PC-9 (cell line): ENCODE data around the gene FCRL6. TPM values are rescaled to one million over a fixed set of nuclear protein-coding genes. Genes with fewer than 3 reads are reported as not detected.
A peak's percentile ranks its signal among the peaks of the same experiment; 100 is the strongest.

Experiments
- BruUV-seq: library from RNA; stranded (reverse); fragments of 400-500 nt; replicated peaks from 2 replicates; lab custom pipeline; 2021; lab: Mats Ljungman, UMichigan
- CTCF ChIA-PET: fragments of 300-600 bp; sonication (Branson Sonifier 250); formaldehyde crosslinking; loops from one replicate; lab custom pipeline; 2022; ENCODE audit warnings: antibody characterized with exemption; lab: Charles Lee
- POLR2A ChIA-PET: fragments of 300-600 bp; sonication (Branson Sonifier 250); formaldehyde crosslinking; loops from one replicate; lab custom pipeline; 2022; ENCODE audit warnings: antibody characterized with exemption; ENCODE audit not compliant: unreplicated experiment; lab: Charles Lee
- DNase-seq, 2 experiments: peaks; one replicate each; pipeline versions ENCODE4 v3.0.0 to v3.0.0-alpha.2; 2015 to 2022; ENCODE audit warnings: mixed read lengths in 1 of 2
- H2AFZ ChIP-seq: fragments of 200-600 bp; sonication (generic); 2 replicates; pipeline ENCODE4 v1.8.1; 2017; ENCODE audit warnings: antibody characterized with exemption
- H3F3A ChIP-seq: fragments of 200-600 bp; sonication (generic); 2 replicates; pipeline ENCODE4 v1.8.1; 2017; ENCODE audit warnings: antibody characterized with exemption, mild to moderate bottlenecking, low read depth; ENCODE audit not compliant: insufficient read depth
- H3K27ac ChIP-seq: fragments of 200-600 bp; sonication (generic); 2 replicates; pipeline ENCODE4 v1.6.1; 2016; ENCODE audit warnings: mixed run types
- H3K27me3 ChIP-seq: fragments of 200-600 bp; sonication (generic); 2 replicates; pipeline ENCODE4 v1.6.1; 2016; ENCODE audit warnings: low read depth, mixed run types; ENCODE audit not compliant: insufficient read depth
- H3K36me3 ChIP-seq: fragments of 200-600 bp; sonication (generic); 2 replicates; pipeline ENCODE4 v1.6.1; 2016; ENCODE audit warnings: low read depth, mixed run types
- H3K4me1 ChIP-seq: fragments of 200-600 bp; sonication (generic); replicated peaks from 2 replicates; pipeline ENCODE4 v1.6.1; 2016; ENCODE audit warnings: mixed run types; ENCODE audit not compliant: insufficient read depth
- H3K4me2 ChIP-seq: fragments of 200-600 bp; sonication (generic); 2 replicates; pipeline ENCODE4 v1.6.1; 2017; ENCODE audit warnings: mixed run types
- H3K4me3 ChIP-seq: fragments of 200-600 bp; sonication (generic); 2 replicates; pipeline ENCODE4 v1.6.1; 2016; ENCODE audit warnings: mixed run types
- H3K79me2 ChIP-seq: fragments of 200-600 bp; sonication (generic); 2 replicates; pipeline ENCODE4 v1.6.1; 2017; ENCODE audit warnings: low read depth, mixed run types
- H3K9me2 ChIP-seq: fragments of 200-600 bp; sonication (generic); 2 replicates; pipeline ENCODE4 v1.8.1; 2017; ENCODE audit warnings: mild to moderate bottlenecking; ENCODE audit not compliant: insufficient read depth
- H3K9me3 ChIP-seq: fragments of 200-600 bp; sonication (generic); 2 replicates; pipeline ENCODE4 v1.8.1; 2016; ENCODE audit warnings: low read depth; ENCODE audit not compliant: insufficient read depth
- H4K20me1 ChIP-seq: fragments of 200-600 bp; sonication (generic); 2 replicates; pipeline ENCODE4 v1.8.1; 2017; ENCODE audit not compliant: insufficient read depth
- CTCF ChIP-seq: fragments of 200-600 bp; sonication (generic); conservative IDR thresholded peaks from 2 replicates; pipeline ENCODE4 v1.6.1; 2017; ENCODE audit warnings: mixed run types, antibody characterized with exemption, mild to moderate bottlenecking, moderate library complexity
- EZH2 ChIP-seq: fragments of 200-600 bp; sonication (generic); IDR thresholded peaks from 2 replicates; pipeline ENCODE4 v1.8.0; 2017; ENCODE audit warnings: antibody characterized with exemption, low read depth
- intact Hi-C: fragments of 100-400 bp; cut with micrococcal nuclease; formaldehyde crosslinking; loops from one replicate; pipeline ENCODE4 v1.10.0; 2022; ENCODE audit not compliant: unreplicated experiment
- total RNA-seq: library from RNA; stranded (reverse); gene quantifications from 2 replicates; pipeline ENCODE4 v1.2.3, GENCODE V29; 2021

FCRL6 gene
- total RNA-seq, 1 experiment from 2014 or later, result not detected

DNA sequence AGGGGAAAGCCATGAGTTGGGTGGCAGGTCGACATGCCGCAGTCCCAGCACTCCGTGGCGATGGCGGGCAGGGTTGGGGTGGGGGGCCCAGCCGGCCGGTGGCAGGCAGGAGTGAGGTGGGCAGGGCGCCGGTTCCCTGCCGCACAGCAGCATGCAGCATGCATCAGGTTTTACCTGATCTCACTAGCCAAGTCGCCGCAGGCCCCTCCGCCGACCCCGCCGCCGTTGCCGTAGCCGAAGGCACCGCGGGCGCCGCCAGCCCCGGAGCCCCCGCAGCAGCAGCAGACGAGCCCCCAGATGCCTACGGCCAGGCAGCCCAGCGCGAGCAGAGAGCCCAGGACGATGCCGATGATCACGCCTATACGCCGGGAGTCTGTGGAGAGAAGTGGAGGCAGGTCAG lies 53.5 kb downstream of the FCRL6 start:
- Histone ChIP-seq H3K36me3 (no peaks in the 10 kb centered on the region), H3K4me1 (peaks cover 10% of the 10 kb centered on the region), H4K20me1 (no peaks in the 10 kb centered on the region), H3K9me3 (no peaks in the 10 kb centered on the region), H3K4me3 (no peak overlapping the region; the same call in 1 of the 2 replicates), H3F3A (peaks cover 23% of the 10 kb centered on the region), H2AFZ (no peak overlapping the region), H3K27ac (no peak overlapping the region), H3K4me2 (peak overlapping the region; percentile 75), H3K9me2 (no peaks in the 10 kb centered on the region), H3K27me3 (no peaks in the 10 kb centered on the region), H3K79me2 (no peaks in the 10 kb centered on the region)
- DNase-seq, result no peak
- TF ChIP-seq CTCF, result no peak
- TF ChIP-seq EZH2, result no peak
- intact Hi-C loops, result loop anchor here (2.0 kb wide), 2 partner anchors 25 to 75 kb away; partner anchors contain the start of gene DUSP23
- CTCF ChIA-PET, result interaction anchor here (0.6 to 0.8 kb wide), 3 partner anchors 13 to 1819 kb away, joined by 4 to 5 read pairs (median 4); no protein-coding TSS in a partner anchor
- POLR2A ChIA-PET, result no interaction called here
- BruUV-seq, result no TSS peak

DNA sequence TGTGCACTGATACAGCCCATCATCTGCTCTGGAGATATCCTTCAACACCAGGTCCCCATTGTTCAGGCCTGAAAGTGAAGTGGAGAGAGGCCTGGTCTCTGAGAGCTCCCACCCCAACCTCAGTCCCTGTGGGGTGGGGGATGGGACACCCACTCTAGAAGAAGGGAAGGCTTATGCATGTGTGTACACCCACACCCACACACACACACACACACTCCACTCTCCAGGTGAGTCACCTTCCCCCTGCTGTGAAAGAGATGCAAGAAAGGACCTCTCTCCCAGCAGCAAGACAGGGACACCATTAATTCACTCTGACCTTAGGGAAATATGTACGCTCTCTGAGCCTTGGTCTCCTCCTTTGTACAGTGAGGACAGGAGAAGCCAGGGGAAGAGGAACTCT lies 54.4 kb downstream of the FCRL6 start:
- Histone ChIP-seq H3F3A (peaks cover 23% of the 10 kb centered on the region), H2AFZ (no peak overlapping the region), H3K9me3 (no peaks in the 10 kb centered on the region), H3K27me3 (no peaks in the 10 kb centered on the region), H3K79me2 (no peaks in the 10 kb centered on the region), H3K36me3 (no peaks in the 10 kb centered on the region), H3K27ac (no peak overlapping the region), H3K4me1 (peaks cover 10% of the 10 kb centered on the region), H3K4me2 (no peak overlapping the region), H3K4me3 (no peak overlapping the region), H4K20me1 (no peaks in the 10 kb centered on the region), H3K9me2 (no peaks in the 10 kb centered on the region)
- no peak for DNase-seq
- ChIA-PET POLR2A (interaction anchor here (0.6 kb wide), 1 partner anchor 12 kb away, joined by 4 read pairs; no protein-coding TSS in a partner anchor), CTCF (no interaction called here)
- TF ChIP-seq EZH2 (no peak), CTCF (no peak)
- no TSS peak for BruUV-seq
- intact Hi-C loops, result no loop called here

DNA sequence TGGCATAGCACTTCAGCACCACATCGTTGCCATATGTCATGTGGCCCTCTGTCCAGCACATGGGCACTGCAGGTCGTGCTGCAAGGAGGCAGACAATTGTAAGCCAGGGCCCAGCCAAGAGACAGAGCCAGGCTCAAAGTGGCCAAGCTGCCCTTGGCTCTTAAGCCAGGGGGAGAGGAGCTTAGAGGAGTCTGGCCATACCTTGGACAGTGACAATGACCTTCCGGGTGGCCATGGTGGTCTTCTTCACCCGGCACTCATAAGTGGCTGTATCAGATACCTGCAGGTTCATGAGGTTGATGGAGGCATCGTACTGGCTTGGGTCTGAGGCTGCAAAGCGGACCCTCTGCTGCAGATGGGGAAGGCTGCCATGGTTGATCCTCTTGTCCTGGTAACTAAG lies 55.7 kb downstream of the FCRL6 start:
- no peak overlapping the region for H3K4me3 ChIP-seq
- H3K9me2 ChIP-seq, result no peaks in the 10 kb centered on the region
- no TSS peak for BruUV-seq
- H3K9me3 ChIP-seq, result no peaks in the 10 kb centered on the region
- H3K27ac ChIP-seq, result no peak overlapping the region
- no peaks in the 10 kb centered on the region for H4K20me1 ChIP-seq
- H3F3A ChIP-seq, result peaks cover 23% of the 10 kb centered on the region
- H3K36me3 ChIP-seq, result no peaks in the 10 kb centered on the region
- no peak overlapping the region for H3K4me2 ChIP-seq
- DNase-seq, result no peak
- CTCF ChIA-PET, result no interaction called here
- H3K79me2 ChIP-seq, result no peaks in the 10 kb centered on the region
- no peak for TF ChIP-seq EZH2
- no peak for TF ChIP-seq CTCF
- POLR2A ChIA-PET, result no interaction called here
- peaks cover 10% of the 10 kb centered on the region for H3K4me1 ChIP-seq
- no peaks in the 10 kb centered on the region for H3K27me3 ChIP-seq
- H2AFZ ChIP-seq, result no peak overlapping the region
- intact Hi-C loops, result no loop called here
